NOMO-1 treated with DMSO at 0.1 percent for 48 hours (cell line): ENCODE data around the gene CARMIL1.
A peak's percentile ranks its signal among the peaks of the same experiment; 100 is the strongest.
"Not testable (repeated sequence)": the region's sequence is repeated elsewhere in the genome, so short reads cannot be mapped to it uniquely, and the experiment has no call there.

Source experiments
- DNase-seq: peaks from one replicate; lab custom pipeline; 2025; ENCODE audit not compliant: unreplicated experiment; lab: John Stamatoyannopoulos, UW

CARMIL1 gene

DNA sequence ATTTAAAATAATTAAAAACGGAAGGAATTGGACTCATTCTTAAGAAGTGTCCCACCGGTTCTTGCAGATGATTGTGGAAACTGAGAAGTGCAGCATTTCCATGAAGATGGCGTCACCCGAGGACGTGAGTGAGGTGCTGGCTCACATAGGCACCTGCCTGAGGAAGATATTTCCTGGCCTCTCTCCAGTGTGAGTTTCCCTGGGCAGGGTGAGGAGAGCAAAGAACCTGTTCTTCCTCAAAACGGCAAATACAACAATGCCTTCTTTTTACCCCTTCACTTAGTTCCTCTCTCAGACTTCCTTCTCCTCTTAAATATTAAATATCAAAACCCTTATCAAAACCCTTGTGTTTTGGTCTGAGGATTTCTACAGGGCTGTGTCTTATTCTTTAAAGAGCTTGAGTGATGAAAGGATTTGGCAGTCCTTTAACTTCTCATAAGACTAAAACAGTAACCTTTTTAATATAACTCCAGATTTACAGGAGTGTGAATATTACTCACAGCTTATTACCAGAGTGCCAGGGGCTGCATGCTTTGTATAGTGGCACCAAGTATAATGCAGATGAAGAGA is 156.3 kb downstream of the CARMIL1 start:
- peak; percentile 28 for DNase-seq

- DNase-seq, result no peak
Observed at GRCh38 chr6:25436760-25437159, 157.6 kb downstream of the CARMIL1 start.

GRCh38 chr6:25439368-25439767 is 160.2 kb downstream of the CARMIL1 start:
- DNase-seq, result no peak

DNA sequence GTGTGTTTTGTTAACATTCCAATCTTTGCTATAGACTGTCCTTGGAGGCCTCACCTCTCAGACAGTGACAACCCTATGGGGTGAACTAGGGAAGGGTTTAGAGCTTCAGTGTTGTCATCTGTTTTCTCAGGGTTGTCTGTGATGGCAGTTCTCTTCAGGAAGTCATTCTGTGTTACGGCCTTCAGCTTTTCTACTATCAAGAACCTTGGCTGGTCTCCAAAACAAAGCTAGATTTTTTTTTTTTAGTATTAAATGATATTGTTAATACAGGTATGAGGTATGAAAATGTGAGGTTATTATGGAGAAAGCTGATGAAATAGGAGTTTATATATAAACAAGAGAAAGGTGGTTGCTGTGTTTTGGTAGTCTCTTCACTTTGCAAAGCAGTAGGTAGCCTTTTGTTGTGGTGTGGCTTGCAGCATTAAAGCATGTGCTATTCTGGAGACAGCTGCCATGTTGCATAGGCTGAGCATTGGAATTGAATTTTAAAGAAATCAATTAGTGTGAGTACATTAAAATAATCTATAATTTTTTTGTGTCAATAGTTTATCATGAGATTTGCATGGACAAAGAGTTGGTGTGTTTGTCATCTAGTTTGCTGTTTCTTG is 162.6 kb downstream of the CARMIL1 start:
- DNase-seq, result no peak

DNA sequence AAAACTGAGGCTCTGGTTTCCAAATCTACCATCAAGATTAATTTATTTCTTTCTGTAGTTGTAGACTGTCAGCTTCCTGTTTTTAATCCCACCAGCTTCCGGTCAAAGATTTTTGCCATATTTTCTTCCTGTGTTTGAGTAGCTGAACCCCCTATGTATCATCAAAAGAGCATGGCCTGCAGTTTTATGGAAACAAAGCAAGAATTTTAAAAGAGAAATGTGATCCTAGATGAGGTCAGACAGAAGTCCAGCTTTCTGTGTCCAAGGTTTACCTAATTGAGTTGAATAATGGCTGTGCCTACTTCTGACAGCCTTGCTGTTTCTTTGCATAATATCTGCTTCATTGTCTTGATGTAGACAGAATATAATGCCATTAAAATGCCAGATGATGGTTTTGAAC is 163.7 kb downstream of the CARMIL1 start:
- DNase-seq, result no peak

DNA sequence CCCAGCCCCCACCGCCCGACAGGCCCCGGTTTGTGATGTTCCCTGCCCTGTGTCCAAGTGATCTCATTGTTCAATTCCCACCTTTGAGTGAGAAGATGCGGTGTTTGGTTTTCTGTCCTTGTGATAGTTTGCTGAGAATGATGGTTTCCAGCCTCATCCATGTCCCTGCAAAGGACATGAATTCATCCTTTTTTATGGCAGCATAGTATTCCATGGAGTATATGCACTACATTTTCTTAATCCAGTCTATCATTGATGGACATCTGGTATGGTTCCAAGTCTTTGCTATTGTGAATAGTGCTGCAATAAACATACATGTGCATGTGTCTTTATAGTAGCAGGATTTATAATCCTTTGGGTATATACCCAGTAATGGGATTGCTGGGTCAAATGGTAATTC is 165.3 kb downstream of the CARMIL1 start:
- DNase-seq, result not testable (repeated sequence)

- DNase-seq, result no peak
Observed at GRCh38 chr6:25446830-25447569, 167.8 kb downstream of the CARMIL1 start.

DNA sequence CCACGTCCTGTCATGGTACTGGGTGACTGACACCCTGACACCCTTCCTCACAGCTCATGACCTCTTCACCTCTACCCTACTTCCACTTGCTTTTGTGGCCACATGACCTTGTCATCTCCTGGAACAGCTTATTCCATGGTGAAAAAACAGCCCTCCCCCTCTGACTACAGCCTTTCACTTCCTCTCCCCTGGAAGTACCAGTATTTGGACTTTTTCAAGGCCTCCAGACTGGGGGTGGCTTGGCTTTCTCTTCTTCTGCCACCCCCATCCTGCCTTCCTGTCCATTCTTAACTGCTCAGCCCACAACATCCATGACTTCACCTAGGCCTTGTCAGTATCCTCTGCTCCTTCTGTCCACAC is 168.4 kb downstream of the CARMIL1 start:
- no peak for DNase-seq

- DNase-seq, result no peak
Observed at GRCh38 chr6:25448965-25449538, 169.9 kb downstream of the CARMIL1 start.

DNA sequence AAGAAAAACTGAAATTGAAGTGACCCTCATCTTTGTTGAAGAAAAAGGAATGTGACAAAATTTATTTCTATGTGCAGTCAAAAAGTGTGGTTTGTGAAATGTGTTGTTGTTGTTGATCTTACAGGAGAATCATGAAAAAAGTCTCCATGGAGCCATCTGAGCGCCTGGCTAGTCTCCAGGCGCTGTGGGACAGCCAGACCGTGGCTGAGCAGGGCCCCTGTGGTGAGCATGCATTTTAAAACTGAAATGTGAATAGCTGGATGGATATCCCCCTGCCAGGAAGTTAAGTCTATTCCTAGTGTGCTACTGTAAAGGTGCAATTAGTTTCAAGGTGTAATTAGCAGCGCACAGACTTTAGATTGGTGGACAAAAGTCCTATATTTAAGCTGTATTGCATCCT is 170.6 kb downstream of the CARMIL1 start:
- DNase-seq, result no peak

DNA sequence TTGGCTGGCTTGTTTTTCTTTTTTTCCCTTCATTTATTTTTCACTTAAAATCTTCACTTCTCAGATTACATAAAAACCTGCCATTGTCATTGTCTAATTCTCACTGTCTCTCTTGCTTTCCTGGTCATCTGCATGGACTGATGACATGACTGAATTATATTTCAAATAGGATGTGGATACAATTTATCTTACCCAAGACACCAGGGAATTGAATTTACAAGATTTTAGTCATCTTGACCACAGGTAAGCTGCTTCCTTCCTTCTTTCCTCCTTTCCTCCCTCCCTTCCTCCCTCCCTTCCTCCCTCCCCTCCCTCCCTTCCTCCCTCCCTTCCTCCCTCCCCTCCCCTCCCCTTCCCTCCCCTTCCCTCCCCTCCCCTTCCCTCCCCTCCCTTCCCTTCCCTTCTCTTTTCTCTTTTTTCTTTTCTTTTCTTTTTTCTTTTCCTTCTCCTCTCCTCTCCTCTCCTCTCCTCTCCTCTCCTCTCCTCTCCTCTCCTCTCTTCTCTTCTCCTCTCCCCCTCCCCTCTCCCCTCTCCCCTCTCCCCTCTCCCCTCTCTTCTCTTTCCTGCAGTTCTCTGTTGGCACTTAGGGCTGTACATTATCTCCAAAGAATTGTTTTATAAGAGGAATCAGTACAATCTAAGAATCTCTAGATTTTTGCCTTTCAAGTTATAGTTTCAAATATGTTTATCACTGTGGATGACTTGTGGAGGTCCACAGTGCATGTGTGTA is 171.5 kb downstream of the CARMIL1 start:
- no peak for DNase-seq

DNA sequence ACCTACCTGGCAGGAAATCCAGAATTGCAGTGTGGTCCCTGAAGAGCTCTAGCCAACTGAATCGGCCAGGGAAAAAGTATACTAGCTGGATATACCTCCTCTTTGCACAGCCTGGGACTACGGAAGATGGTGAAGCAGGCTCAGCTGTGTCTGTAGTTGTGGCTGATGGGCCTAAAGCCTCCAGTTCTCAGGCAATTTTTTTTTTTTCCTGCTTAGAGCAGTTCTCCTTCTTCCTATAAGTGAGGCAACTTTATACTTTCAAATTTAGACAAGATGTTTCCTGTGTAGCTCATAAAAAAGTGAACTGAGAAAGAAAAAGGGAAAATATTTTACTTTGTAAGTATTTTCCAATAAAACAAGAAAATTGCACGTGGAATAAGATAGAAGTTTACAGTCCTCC is 172.9 kb downstream of the CARMIL1 start:
- peak; percentile 80 for DNase-seq

GRCh38 chr6:25453288-25453687 is 174.1 kb downstream of the CARMIL1 start:
- DNase-seq, result peak; percentile 31

GRCh38 chr6:25454136-25454535 is 175.0 kb downstream of the CARMIL1 start:
- DNase-seq, result no peak

DNA sequence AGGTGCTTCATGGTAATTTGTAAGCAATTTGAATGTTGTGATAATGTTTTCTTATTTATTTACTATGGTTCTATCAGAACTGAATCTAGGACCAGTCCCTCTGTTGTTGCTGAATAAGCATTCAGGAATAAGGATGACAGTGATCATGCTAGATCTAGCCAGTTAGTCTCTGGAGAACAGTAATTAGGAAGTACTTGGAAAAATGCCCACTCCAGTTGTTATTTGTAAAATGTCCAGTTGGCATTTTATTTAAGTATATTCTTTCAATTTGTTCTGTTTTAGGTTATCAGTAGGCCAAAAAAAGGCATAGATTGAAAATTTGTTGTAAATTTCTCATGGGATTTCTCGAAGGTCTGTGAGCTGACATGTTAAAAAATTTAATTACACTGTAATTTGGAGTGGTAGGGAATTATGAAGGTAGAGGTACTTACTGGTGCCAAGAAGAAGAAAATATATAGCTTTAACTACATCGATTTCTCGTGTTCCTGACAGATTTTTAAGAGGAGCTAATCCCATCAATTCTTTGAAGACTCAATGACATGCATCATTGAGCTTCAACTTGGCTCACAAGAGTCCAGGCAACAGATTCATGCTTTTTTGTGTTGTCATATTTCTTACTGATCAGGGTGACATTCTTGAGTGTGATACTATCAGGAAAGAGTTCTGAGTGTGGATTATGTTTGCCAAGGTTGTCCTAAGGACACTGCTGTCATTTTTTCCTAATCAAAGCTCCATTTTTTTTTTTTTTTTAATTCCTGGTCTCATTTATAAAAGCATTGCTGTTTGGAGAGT is 177.3 kb downstream of the CARMIL1 start:
- DNase-seq, result no peak

- DNase-seq, result no peak
Observed at GRCh38 chr6:25457516-25457915, 178.3 kb downstream of the CARMIL1 start.

GRCh38 chr6:25458485-25458884 is 179.3 kb downstream of the CARMIL1 start:
- no peak for DNase-seq

GRCh38 chr6:25462235-25462897 is 183.2 kb downstream of the CARMIL1 start:
- no peak for DNase-seq

GRCh38 chr6:25463441-25463840 is 184.3 kb downstream of the CARMIL1 start:
- DNase-seq, result peak; percentile 94

- no peak for DNase-seq
Observed at GRCh38 chr6:25464225-25464624, 185.1 kb downstream of the CARMIL1 start.
